Hindlimb muscle (tissue), 1 donor: ENCODE measurements around the gene PCBP4. TPM values are rescaled to one million over a fixed set of nuclear protein-coding genes. Genes with fewer than 3 reads are reported as not detected.
A peak's percentile ranks its signal among the peaks of the same experiment; 100 is the strongest.

Experiments
- DNase-seq: peaks from one replicate; pipeline ENCODE4 v3.0.0-alpha.2; 2013
- polyA plus RNA-seq: library from polyadenylated mRNA; unstranded; fragments of 120-200 nt; gene quantifications from one replicate; pipeline ENCODE4 v1.2.1, GENCODE V29; 2013; ENCODE audit not compliant: insufficient read length

Gene PCBP4
- polyA plus RNA-seq, 1 donor = 64.7 TPM

- no peak for DNase-seq
These were observed 3.5 kb upstream of the PCBP4 start for GRCh38 chr3:51970606-51971300.

GRCh38 chr3:51969841-51970240, 2.6 kb upstream of the PCBP4 start:
- no peak for DNase-seq

GRCh38 chr3:51968883-51969678, 1.8 kb upstream of the PCBP4 start:
- no peak for DNase-seq

GRCh38 chr3:51968170-51968775, 1.0 kb upstream of the PCBP4 start:
- no peak for DNase-seq

- DNase-seq = no peak
These were observed 301 bp downstream of the PCBP4 start for GRCh38 chr3:51966922-51967383.

- no peak for DNase-seq
These were observed 768 bp downstream of the PCBP4 start for GRCh38 chr3:51966486-51966885.

GRCh38 chr3:51966016-51966415, 1.2 kb downstream of the PCBP4 start:
- DNase-seq = no peak

GRCh38 chr3:51964521-51964920, 2.7 kb downstream of the PCBP4 start:
- no peak for DNase-seq

- no peak for DNase-seq
These were observed 3.3 kb downstream of the PCBP4 start for GRCh38 chr3:51963951-51964451.

GRCh38 chr3:51962854-51963530, 4.3 kb downstream of the PCBP4 start:
- no peak for DNase-seq

- no peak for DNase-seq
These were observed 5.4 kb downstream of the PCBP4 start for GRCh38 chr3:51961602-51962569.

GRCh38 chr3:51961011-51961410, 6.2 kb downstream of the PCBP4 start:
- no peak for DNase-seq

- no peak for DNase-seq
These were observed 6.9 kb downstream of the PCBP4 start for GRCh38 chr3:51960386-51960785.

- DNase-seq = no peak
These were observed 7.6 kb downstream of the PCBP4 start for GRCh38 chr3:51959651-51960050.

GRCh38 chr3:51958603-51959521, 8.4 kb downstream of the PCBP4 start:
- no peak for DNase-seq

GRCh38 chr3:51957520-51958205, 9.6 kb downstream of the PCBP4 start:
- no peak for DNase-seq

GRCh38 chr3:51955893-51956770, 11.1 kb downstream of the PCBP4 start:
- DNase-seq = peak; percentile 70

GRCh38 chr3:51955175-51955892, 11.9 kb downstream of the PCBP4 start, which contains the start of gene GPR62:
Gene GPR62 (plus strand): TSS chr3:51955381. CDS start chr3:51955653, 272 bp downstream.
- DNase-seq = no peak
